Progenitor cell of endocrine pancreas (in vitro differentiated cells): ENCODE results near the gene MYOD1. TPM values are rescaled to one million over a fixed set of nuclear protein-coding genes. Genes with fewer than 3 reads are reported as not detected.

Source experiments
- DNase-seq: peaks from one replicate; pipeline ENCODE4 v3.0.0; 2021; ENCODE audit warnings: low spot score; ENCODE audit not compliant: unreplicated experiment
- H3K27ac Mint-ChIP-seq: 2 replicates; pipeline ENCODE4 v1.8.0; 2021; ENCODE audit warnings: mild to moderate bottlenecking, moderate library complexity, mixed read lengths
- H3K27me3 Mint-ChIP-seq: 2 replicates; pipeline ENCODE4 v1.8.0; 2021; ENCODE audit warnings: mixed read lengths
- H3K36me3 Mint-ChIP-seq: 2 replicates; pipeline ENCODE4 v1.8.0; 2022; ENCODE audit warnings: mixed read lengths; ENCODE audit not compliant: insufficient read depth
- H3K4me1 Mint-ChIP-seq: 2 replicates; pipeline ENCODE4 v1.8.0; 2021; ENCODE audit warnings: low read depth, mixed read lengths
- H3K4me3 Mint-ChIP-seq: 2 replicates; pipeline ENCODE4 v1.8.0; 2021; ENCODE audit warnings: low read depth, mild to moderate bottlenecking, moderate library complexity, mixed read lengths
- H3K9me3 Mint-ChIP-seq: 2 replicates; pipeline ENCODE4 v1.8.0; 2021; ENCODE audit warnings: low read depth, mixed read lengths
- total RNA-seq: library from RNA; stranded (reverse); gene quantifications from 2 replicates; pipeline ENCODE4 v1.2.1, GENCODE V29; 2021
- TF ChIP-seq, protein P1 (sequence below): fragments of 200-600 bp; sonication (generic); IDR thresholded peaks from one replicate; pipeline ENCODE4 v1.5.0; 2021; ENCODE audit warnings: antibody characterized with exemption, mild to moderate bottlenecking; ENCODE audit not compliant: unreplicated experiment

The MYOD1 gene
- total RNA-seq, 1 donor from 2014 or later = not detected

DNA sequence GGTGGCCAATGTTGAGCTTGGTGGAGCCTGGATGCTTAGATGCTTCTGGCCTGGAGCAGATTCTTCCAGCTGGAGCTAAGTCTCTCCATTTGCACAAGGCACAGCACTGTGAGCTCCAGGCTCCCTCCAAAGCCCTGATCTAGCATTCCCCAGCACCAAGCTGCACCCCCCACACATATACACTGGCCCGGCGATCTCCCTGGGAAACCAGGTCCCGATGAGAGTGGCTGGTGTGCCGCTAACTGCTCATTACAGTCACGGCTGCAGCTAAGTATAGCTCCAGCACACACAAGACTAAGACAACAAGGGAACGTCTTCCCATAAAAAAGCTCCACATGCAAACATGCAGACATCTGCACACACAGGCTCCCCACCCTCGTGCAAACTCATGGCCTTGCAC is 32.8 kb downstream of the MYOD1 start:
- H3K4me1 Mint-ChIP-seq = peaks cover 11% of the 10 kb centered on the region
- peaks cover 43% of the 10 kb centered on the region for H3K27me3 Mint-ChIP-seq
- H3K9me3 Mint-ChIP-seq = no peaks in the 10 kb centered on the region
- H3K4me3 Mint-ChIP-seq = no peak overlapping the region
- no peaks in the 10 kb centered on the region for H3K36me3 Mint-ChIP-seq
- H3K27ac Mint-ChIP-seq = no peak overlapping the region
- TF ChIP-seq, protein P1, sequence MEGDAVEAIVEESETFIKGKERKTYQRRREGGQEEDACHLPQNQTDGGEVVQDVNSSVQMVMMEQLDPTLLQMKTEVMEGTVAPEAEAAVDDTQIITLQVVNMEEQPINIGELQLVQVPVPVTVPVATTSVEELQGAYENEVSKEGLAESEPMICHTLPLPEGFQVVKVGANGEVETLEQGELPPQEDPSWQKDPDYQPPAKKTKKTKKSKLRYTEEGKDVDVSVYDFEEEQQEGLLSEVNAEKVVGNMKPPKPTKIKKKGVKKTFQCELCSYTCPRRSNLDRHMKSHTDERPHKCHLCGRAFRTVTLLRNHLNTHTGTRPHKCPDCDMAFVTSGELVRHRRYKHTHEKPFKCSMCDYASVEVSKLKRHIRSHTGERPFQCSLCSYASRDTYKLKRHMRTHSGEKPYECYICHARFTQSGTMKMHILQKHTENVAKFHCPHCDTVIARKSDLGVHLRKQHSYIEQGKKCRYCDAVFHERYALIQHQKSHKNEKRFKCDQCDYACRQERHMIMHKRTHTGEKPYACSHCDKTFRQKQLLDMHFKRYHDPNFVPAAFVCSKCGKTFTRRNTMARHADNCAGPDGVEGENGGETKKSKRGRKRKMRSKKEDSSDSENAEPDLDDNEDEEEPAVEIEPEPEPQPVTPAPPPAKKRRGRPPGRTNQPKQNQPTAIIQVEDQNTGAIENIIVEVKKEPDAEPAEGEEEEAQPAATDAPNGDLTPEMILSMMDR = no peak
- DNase-seq = no peak

DNA sequence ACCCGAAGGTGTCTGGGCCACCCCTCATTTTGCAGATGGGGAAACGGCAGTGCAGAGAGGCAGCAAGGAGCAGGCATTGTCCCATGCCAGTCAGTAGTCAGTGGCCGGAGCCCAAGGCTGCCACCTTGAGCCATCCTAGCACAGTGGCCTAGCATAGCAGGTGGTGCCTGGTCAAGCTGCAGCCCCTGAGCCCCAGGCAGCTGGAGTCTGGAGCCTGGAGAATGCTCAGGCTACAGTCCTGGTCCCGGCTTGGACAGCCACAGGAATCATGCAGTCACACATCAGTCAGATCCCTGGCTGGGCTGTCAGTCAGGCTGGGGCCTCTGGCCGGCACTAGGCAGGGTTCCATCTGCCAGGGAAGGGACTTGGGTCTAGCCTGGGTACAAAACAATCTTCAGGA is 33.8 kb downstream of the MYOD1 start:
- no peak overlapping the region for H3K4me3 Mint-ChIP-seq
- no peaks in the 10 kb centered on the region for H3K36me3 Mint-ChIP-seq
- no peaks in the 10 kb centered on the region for H3K9me3 Mint-ChIP-seq
- H3K27ac Mint-ChIP-seq = no peak overlapping the region
- TF ChIP-seq, protein P1 = no peak
- peaks cover 41% of the 10 kb centered on the region for H3K27me3 Mint-ChIP-seq
- DNase-seq = no peak
- H3K4me1 Mint-ChIP-seq = peaks cover 11% of the 10 kb centered on the region

DNA sequence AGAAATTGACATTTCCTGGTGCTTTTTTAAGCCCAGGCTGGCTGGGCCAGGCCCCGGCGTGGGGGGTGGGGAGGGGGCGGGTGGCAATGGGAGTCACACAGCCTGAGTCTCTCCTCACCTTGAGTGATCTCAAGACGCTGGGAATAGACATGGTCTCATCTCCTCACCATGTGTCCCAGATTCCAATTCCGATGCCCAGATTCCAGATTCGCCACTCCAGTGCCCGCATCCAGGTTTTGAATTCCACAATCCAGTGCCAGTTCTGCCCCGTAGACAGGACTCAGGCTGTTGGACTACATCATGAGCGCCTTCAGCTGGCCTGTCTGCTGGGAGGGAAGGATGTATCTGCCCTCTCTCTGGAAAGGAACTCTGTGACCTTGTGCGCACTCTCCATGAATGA is 34.3 kb downstream of the MYOD1 start:
- Mint-ChIP-seq H3K4me1 (peaks cover 11% of the 10 kb centered on the region), H3K9me3 (no peaks in the 10 kb centered on the region), H3K4me3 (no peak overlapping the region), H3K36me3 (no peaks in the 10 kb centered on the region), H3K27ac (no peak overlapping the region), H3K27me3 (peaks cover 44% of the 10 kb centered on the region)
- TF ChIP-seq, protein P1 = no peak
- no peak for DNase-seq

DNA sequence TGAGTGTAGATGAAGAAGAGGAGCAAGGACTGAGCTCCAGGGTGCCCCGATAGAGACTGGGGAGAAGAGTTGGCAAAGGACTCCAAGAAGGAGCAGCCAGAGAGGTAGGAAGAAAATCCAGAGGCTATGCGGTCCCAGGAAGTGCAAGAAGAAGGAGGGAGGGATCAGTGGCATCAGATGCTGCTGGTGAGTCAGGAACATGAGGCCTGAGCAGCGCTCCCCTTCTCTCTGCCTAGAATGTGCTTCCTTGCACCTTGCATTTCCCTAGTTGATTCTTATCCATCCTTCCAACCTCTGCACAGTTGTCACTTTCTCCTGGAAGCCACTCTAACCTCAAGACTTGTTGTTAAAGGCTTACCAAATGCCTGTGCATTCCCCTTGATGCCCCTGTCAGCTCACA is 36.5 kb downstream of the MYOD1 start:
- TF ChIP-seq, protein P1 = no peak

DNA sequence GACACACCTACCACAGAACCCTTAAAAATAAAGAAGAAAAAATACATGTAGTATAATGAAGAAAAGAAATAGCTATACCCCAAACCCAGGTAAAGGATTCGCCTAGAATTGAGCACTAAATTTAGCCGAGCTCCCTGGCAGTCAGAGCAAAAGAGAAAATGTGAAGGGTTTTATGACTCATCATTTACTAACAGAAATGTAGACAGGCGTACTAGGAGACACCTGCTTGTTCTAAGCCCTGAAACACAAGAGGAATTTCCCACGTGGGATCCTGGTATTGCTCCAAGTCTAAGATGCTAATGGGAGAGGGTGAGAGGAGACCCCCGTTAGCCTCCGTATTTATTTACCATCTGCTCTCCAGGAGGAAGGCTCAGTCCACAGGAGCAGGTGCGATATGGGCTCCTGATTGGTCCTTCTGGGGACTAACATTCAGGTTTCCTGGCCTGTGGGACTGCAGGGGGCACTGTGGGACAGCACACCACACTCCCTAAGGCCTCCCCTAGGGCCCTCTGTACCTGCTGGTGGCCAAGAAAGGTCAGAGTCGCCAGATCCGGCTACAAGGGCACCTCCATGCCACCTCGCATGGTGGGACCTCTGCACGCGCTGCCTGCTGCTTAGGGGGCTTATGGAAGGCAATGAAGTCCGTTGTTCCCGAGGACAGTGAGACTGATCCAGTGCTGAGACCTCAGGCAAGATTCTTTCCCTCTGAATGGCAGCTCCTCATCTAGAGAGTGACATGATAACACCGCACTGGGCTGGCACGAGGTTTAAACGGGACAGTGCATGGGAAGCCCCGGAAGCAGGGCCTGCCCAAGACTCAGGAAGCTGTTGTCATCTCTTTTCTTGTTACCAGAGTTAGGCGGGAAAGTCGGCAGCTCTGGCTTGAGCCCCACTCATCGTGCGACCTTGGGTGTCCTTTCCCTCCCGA is 41.0 kb downstream of the MYOD1 start:
- Mint-ChIP-seq H3K4me1 (no peaks in the 10 kb centered on the region), H3K27me3 (peaks cover 42% of the 10 kb centered on the region), H3K4me3 (no peak overlapping the region), H3K27ac (no peak overlapping the region), H3K9me3 (no peaks in the 10 kb centered on the region), H3K36me3 (no peaks in the 10 kb centered on the region)
- TF ChIP-seq, protein P1 = peak; percentile 79
- DNase-seq = peak; percentile 57

More for the DNA sequence above, 36.5 kb downstream of the MYOD1 start:
- Mint-ChIP-seq H3K27ac (no peak overlapping the region), H3K4me1 (peaks cover 11% of the 10 kb centered on the region), H3K9me3 (no peaks in the 10 kb centered on the region), H3K36me3 (no peaks in the 10 kb centered on the region), H3K27me3 (peaks cover 51% of the 10 kb centered on the region), H3K4me3 (no peak overlapping the region)
- DNase-seq = no peak
